HG03039 (cell line): Measurements from ENCODE around the gene G6PC1.
"Not testable (repeated sequence)": the region's sequence is repeated elsewhere in the genome, so short reads cannot be mapped to it uniquely, and the experiment has no call there.

Experiments
- ATAC-seq: cut with Tn5 transposase; IDR thresholded peaks from one replicate; pipeline ENCODE4 v1.9.1; 2021; ENCODE audit warnings: mild to moderate bottlenecking, moderate library complexity; ENCODE audit not compliant: unreplicated experiment

The G6PC1 gene

DNA sequence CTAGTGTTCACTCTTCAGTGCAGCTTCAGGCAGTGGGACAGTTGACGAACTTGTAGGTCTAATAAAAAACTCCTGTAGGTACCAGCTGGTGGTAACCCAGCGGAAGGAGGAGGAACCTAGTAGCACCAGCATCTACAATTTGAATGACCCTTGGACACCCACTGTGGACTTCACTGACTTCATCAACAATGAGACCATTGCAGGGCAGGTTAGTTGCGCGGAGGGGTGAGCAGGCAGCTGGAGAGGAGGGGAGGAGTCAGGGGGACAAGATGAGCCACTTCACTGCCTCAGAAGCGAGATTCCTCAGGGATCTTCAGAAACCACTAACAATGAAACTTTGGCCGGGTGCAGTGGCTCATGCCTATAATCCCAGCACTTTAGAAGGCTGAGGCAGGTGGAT is 27.3 kb upstream of the G6PC1 start:
- ATAC-seq: no peak

- ATAC-seq: not testable (repeated sequence)
Measured at GRCh38 chr17:42873932-42874695, 26.5 kb upstream of the G6PC1 start.

DNA sequence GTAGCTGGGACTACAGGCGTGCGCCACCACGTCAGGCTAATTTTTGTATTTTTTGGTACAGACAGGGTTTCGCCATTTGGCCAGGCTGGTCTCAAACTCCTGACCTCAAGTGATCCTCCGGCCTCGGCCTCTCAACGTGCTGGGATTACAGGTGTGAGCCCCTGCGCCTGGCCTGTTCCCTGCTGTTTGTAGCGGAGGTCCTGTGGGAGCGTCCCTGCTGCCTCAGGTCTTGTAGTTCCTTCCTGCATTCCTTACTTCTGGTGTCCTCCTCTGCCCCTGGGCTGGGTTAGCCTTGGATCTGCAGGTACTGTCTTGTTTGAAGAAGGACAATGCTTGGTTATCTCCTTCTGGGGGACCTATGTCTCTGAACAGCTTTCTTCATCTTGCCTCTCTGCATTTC is 23.6 kb upstream of the G6PC1 start:
- no peak for ATAC-seq

DNA sequence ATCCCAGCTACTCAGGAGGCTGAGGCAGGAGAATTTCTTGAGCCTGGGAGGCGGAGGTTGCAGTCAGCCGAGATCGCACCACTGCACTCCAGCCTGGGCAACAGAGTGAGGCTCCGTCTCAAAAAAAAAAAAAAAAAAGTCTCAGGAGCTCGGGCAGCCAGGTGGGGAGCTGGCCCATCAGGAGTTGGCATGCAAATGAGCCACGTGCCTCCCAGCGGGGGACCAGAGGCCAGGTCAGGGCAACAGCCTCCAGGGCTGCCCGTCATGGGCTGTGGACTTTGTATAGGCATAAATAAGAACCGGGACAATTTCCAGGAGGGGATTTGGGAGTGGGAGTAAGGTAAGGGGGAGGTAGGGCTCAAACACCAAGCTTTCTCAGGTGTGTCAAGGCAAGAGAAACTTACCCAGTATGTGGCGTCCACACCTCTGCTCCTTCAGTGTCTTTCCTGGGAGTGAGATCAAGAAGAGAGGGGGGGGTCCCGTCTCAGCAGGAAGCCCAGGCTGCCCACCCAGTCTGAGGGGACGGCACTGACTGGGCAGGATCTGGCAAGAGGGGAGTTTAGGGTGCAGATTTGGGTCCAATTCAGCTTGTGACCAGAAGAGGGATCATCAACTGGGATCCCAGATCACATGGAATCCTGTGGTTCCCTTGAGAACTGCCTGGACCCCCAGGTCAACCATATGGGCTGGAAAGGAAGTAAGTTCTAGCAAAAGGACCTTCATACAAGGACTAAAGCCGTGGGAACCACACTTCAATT is 22.3 kb upstream of the G6PC1 start:
- ATAC-seq: no peak

DNA sequence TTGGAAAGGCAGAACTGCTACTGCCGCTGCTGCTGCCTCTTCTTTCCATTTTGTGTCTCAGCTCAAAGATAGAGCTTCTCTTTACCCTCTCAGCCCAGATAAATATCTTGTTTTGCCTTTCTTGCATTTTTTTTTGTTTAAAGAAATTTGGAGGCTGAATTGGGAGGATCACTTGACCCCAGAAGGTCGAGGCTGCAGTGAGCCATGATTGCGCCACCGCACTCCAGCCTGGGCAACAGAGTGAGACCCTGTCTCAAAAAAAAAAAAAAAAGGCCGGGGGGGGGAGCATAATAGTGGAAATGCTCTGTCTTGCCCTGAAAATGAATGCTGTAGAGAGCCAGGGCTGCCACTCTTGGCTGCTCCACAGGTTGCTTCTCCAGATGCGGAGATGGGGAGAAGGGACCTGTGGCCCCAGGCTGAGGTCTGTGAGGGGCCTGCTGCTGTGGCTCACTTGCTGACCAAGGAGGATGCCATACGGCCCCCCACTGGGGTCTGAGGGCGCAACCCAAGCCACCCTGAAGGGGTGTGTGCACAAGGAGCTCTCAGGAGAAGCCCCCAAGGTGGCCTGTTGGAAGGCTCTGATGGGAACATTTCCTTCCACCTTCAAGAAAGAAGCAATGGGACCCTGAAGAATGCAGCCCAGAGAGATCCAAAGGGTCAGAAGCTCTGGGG is 21.5 kb upstream of the G6PC1 start:
- ATAC-seq: no peak

GRCh38 chr17:42879596-42879985 is 21.0 kb upstream of the G6PC1 start:
- ATAC-seq: no peak

DNA sequence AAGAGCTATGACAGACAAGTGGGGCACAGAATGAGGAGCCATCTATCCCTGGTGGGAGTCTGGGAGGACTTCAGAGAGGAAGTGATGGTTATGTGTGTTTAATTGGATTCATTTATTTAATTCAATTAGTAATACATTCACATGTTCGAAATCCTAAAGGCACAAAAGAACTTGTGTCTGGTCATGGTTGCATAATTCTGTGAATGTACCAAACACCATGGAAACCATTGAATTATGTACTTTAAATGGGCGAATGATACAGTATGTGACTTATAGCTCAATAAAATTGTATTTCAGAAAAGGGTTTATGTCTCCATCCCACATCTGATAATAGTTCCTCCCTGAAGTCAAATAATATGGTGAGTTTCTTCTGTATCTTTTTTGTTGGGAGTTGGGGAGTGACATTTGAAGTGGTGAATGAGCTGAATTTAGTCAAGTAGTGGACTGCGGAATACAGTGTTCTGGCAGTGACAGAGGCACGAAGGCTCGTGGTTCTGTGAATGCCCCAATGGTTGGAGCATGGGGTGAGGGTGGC is 19.8 kb upstream of the G6PC1 start:
- no peak for ATAC-seq

DNA sequence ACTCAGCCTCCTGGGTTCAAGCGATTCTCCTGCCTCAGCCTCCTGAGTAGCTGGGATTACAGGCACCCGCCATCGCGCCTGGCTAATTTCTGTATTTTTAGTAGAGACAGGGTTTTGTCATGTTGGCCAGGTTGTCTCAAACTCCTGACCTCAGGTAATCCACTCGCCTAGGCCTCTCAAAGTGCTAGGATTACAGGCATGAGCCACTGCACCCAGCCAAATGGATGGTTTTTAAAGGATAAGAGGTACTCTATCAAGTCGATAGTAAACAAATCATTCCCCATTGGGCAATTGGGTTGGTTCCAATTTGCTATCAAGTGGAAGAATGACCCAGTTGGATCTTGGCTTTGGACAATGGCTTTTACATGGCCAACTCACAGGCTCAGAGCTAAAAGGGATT is 18.9 kb upstream of the G6PC1 start:
- ATAC-seq: not testable (repeated sequence)

DNA sequence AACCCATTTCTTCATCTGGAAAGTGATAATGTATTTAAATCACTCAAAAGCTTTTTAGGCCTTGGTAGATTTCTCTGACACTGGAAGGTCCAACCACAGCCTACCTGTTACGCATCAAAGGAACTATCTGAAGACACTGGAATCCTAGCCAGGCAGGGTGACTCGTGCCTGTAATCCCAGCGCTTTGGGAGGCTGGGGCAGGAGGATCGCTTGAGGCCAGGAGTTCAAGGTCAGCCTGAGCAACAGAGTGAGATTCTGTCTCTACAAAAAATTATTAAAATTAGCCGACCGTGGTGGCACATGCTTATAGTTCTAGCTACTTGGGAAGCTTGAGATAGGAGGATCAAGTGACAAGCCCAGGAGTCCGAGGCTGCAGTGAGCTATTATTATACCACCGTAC is 18.4 kb upstream of the G6PC1 start:
- no peak for ATAC-seq

DNA sequence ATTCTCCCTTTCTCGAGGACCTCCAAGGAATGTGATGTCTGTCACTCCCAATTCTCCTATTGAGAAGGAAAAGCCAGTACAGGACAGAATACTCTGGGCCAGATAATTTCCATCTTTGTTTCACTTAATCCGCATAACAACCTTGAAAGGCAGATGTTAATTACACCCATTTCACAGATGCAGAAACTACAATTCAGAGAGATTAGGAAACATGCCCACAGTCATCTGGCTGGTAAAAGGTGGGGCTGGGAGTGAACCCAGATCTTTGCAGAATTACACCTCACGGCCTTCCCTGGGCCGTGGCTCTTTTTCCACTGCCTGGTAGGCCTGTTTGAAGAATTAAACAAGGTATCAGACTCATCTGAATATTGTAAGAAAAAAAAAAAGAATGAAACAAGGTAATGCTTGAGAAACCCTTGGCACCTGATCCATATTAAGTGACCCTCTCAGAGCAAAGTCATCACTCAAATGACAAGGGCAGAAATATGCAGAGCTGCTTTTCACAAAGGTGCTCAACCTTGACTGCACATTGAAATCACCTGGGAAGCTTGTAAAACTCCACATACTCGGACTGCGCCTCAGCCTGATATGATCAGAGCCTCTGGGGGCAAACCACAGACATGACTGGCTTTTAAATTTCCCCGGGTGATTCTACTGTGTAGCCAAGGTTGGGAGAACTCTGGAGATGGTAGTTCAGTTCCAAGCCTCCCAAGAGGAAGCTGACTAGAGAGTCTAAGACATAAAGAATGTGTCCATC is 16.6 kb upstream of the G6PC1 start:
- no peak for ATAC-seq

DNA sequence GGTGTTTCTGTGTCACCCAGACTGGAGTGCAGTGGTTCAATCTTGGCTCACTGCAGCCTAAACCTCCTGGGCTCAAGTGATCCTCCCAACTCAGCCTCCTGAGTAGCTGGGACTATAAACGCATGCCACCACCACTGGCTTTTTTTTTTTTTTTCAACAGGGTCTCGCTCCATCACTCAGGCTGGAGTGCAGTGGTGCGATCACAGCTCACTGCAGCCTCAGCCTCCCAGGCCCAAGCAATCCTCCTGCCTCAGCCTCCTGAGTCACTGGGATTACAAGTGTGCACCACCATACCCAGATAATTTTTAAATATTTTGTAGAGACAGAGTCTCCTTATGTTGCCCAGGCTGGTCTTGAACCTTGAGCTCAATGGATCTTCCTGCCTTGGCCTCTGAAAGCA is 14.8 kb upstream of the G6PC1 start:
- not testable (repeated sequence) for ATAC-seq

DNA sequence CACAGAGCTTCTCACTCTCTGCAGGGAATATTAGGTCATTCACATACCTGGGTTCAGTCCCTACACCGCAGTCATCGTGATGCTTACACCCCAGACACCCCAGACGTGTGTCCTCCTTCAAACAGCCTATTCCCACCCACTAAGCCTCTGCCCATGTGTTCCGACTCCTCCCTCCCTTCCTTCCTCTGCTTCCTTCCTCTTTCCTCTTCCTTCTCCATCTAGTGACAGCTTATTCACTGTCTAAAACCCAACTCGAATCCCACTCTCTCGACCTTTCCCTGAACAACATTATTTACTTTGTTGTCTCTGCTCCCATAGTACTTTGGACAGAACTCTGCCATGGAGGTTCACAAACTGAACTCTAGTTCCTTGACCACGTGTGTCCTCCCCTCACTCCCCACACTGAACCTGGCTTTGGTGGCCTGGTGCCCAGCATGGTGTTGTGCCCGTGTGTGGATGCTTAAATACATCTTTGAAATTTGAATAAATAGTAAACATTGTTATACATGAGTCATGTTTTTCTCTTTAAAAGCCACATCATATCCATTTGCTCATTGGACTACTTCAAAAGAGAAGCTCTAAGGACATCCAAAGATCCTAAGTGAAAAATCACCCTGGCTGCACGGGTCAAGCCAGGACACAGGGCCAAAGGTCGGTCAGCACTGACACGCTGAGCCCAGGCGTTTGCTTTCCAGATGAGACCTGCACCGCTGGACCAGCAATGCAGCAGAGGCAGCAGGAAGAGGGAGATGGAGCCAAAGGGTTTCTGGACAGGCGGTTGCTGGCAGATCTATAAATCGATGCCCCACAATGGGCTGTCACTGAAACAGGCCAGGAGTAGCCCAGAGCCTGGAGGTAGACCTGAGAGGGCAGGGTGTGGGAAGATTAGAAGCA is 14.1 kb upstream of the G6PC1 start:
- ATAC-seq: no peak

DNA sequence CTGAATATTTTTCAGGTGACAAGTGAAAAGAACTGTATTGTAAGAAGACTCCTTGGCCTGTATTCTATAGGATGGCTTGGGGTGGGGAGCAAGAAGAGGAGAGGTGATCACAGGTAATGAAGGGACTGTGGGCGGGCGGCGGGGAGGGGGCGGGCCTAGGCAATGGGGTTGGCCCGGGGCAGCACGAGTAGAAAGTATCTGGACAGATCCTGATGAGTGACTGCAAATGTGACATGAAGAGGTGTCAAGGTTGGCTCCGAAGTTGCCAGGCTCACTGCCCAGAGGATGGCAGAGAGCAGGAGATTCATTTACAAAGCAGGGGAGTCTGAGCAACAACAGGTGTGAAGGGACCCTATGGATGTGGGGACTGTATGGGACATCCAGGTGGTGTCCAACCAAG is 10.8 kb upstream of the G6PC1 start:
- no peak for ATAC-seq

DNA sequence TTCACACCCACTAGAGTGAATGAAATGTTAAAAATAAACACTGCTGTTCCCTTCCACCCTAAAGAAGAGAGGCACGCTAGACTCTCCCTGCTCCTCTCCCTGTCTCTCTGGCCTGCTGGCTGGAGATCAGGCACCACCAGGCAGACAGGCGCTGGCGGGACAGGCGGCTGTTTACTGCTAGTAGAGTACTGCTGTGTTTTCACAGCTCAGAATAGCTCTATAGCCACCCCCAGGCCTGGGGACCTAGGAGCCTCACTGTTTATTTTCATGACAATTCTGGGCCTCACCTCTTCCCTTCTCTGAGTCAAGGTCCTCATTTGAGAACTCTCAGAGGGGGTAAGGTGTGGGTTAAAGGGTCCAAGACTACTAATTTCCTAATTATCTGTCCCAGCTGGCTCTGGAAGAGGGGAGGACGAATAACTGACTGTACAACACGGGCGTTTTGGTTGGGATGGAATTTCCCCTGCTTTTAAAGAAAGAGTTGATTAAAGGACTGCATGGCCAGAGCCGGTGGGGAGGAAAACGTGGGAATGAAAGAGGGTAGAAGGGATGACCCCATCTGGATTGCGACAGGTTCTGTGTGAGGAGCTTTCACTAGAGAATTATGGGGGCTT is 9.0 kb upstream of the G6PC1 start:
- ATAC-seq: no peak

GRCh38 chr17:42893359-42893758 is 7.2 kb upstream of the G6PC1 start:
- ATAC-seq: no peak

DNA sequence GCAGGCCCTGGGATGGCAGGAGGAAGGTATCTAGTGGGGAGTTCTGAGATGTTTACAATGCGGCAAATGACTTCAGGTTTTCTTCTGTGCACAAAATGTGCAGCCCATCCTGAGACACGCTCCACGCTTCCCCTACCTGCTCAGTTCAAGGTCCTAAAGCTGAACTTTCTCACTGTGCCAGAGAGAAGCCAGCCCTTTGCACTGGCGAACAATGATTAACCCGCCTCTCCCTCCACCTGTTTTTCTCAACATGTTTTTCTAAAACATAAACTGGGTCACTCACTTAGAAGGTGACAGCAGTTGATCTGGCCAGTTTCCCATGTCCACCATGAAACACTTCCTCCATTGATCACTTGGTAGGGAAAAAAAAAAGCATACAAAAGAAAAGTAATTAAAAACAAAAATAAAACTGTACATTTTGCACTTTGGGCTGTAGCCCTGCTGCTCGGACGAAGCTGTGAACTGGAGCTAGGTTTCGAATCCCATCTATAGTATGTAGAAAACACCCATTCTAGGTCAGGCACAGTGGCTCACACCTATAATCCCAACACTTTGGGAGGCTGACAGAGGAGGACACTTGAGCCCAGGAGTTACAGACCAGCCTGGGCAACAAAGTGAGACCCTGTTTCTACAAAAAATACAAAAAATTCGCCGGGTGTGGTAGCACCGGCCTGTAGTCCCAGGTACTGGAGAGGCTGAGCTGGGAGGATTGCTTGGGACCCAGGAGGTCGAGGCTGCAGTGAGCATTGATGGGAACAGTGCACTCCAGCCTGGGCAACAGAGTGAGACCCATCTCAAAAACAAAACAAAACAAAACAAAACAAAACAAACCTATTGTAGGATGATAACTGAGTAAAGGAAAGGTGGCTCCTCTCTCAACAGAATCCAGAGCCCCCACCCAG is 6.1 kb upstream of the G6PC1 start:
- ATAC-seq: no peak

DNA sequence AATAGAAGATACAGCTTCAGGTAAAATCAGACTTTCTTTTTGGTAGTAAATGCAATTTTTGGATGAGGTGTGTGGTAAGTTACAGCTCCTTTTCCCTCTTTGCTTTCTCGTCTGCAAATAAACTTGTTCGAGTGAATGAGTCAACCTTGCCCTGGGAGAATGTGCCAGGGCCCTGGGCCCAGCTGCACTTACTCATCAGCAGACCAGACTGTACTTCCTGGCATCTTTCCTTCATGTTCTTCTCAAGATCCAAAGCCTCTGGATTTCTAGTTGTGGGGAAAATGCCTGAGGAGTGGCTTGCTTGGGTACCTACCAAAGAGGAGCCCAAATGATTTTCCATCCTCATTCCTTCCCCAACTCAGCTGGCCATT is 5.4 kb upstream of the G6PC1 start:
- no peak for ATAC-seq

- ATAC-seq: no peak
Measured at GRCh38 chr17:42898147-42898811, 2.3 kb upstream of the G6PC1 start.
